HEK293 (cell line): ENCODE results near the gene ZNF430.

Experiments
- CTCF ChIA-PET: fragments of 350-600 bp; formaldehyde crosslinking; extraction: SDS; loops from one replicate; lab custom pipeline; 2021; ENCODE audit warnings: antibody characterized with exemption; lab: Yijun Ruan, JAX
- POLR2A ChIA-PET: fragments of 300-600 bp; formaldehyde crosslinking; extraction: SDS; loops from one replicate; lab custom pipeline; 2020; ENCODE audit warnings: antibody characterized with exemption, inconsistent platforms; lab: Yijun Ruan, JAX
- H3K27ac ChIP-seq: fragments of 200-500 bp; sonication (Bioruptor generic); 2 replicates; pipeline ENCODE4 v1.5.1; 2014; ENCODE audit warnings: low read depth, low read length, control low read depth, inconsistent platforms; ENCODE audit errors: extremely low read depth
- H3K36me3 ChIP-seq, 2 experiments: fragments of 200-500 bp in 1 of 2; sonication (Bioruptor generic) in 1 of 2; 1 replicate in 1 of 2; 2 replicates in 1 of 2; pipeline ENCODE4 v1.5.1; 2014 to 2017; ENCODE audit warnings: inconsistent platforms in 2 of 2, low read length in 2 of 2; ENCODE audit not compliant: control insufficient read depth in 2 of 2, insufficient read depth in 1 of 2
- H3K4me1 ChIP-seq: fragments of 200-500 bp; sonication (Bioruptor generic); 2 replicates; pipeline ENCODE4 v1.5.1; 2014; ENCODE audit warnings: mild to moderate bottlenecking, low read length, inconsistent platforms; ENCODE audit not compliant: control insufficient read depth, insufficient read depth
- H3K4me3 ChIP-seq: 2 replicates; pipeline ENCODE4 v1.5.1; 2011; ENCODE audit warnings: low read depth, mild to moderate bottlenecking, control low read depth, low read length, moderate library complexity
- H3K9me3 ChIP-seq: fragments of 200-500 bp; sonication (Bioruptor generic); 2 replicates; pipeline ENCODE4 v1.5.1; 2014; ENCODE audit warnings: low read depth, low read length, inconsistent platforms; ENCODE audit not compliant: control insufficient read depth, insufficient read depth
- OVOL3 ChIP-seq: fragments of 450-650 bp; formaldehyde crosslinking; IDR thresholded peaks from 2 replicates; pipeline ENCODE4 v1.5.1; 2016; ENCODE audit warnings: missing biosample characterization, missing genetic modification characterization
- SETDB1 ChIP-seq: IDR thresholded peaks from one replicate; pipeline ENCODE4 v1.6.1; 2017; ENCODE audit warnings: mild to moderate bottlenecking, low read length, moderate library complexity, mixed read lengths; ENCODE audit not compliant: insufficient read length
- SP3 ChIP-seq: fragments of 450-650 bp; formaldehyde crosslinking; IDR thresholded peaks from 2 replicates; pipeline ENCODE4 v1.5.1; 2016; ENCODE audit warnings: missing biosample characterization, missing genetic modification characterization
- SP7 ChIP-seq: fragments of 450-650 bp; formaldehyde crosslinking; IDR thresholded peaks from 2 replicates; pipeline ENCODE4 v1.5.1; 2016; ENCODE audit warnings: missing biosample characterization, missing genetic modification characterization
- ZBTB17 ChIP-seq: fragments of 450-650 bp; formaldehyde crosslinking; IDR thresholded peaks from 2 replicates; pipeline ENCODE4 v1.5.1; 2016; ENCODE audit warnings: missing biosample characterization, missing genetic modification characterization
- ZBTB20 ChIP-seq: fragments of 450-650 bp; formaldehyde crosslinking; IDR thresholded peaks from 2 replicates; pipeline ENCODE4 v1.5.1; 2016; ENCODE audit warnings: missing biosample characterization, missing genetic modification characterization
- ZBTB8A ChIP-seq: fragments of 450-650 bp; formaldehyde crosslinking; IDR thresholded peaks from 2 replicates; pipeline ENCODE4 v1.5.1; 2016; ENCODE audit warnings: missing biosample characterization, missing genetic modification characterization
- ZFP37 ChIP-seq: fragments of 450-650 bp; formaldehyde crosslinking; IDR thresholded peaks from 2 replicates; pipeline ENCODE4 v1.5.1; 2016; ENCODE audit warnings: missing biosample characterization, missing genetic modification characterization
- ZNF302 ChIP-seq: fragments of 450-650 bp; formaldehyde crosslinking; IDR thresholded peaks from 2 replicates; pipeline ENCODE4 v1.5.1; 2016; ENCODE audit warnings: missing biosample characterization, missing genetic modification characterization, low read depth
- ZNF341 ChIP-seq: fragments of 450-650 bp; formaldehyde crosslinking; IDR thresholded peaks from 2 replicates; pipeline ENCODE4; 2016; ENCODE audit warnings: low read depth, missing biosample characterization, missing genetic modification characterization
- ZNF561 ChIP-seq: fragments of 450-650 bp; IDR thresholded peaks from 2 replicates; pipeline ENCODE4 v1.5.1; 2018; ENCODE audit warnings: missing biosample characterization, missing genetic modification characterization, borderline replicate concordance
- ZNF677 ChIP-seq: fragments of 450-650 bp; IDR thresholded peaks from 2 replicates; pipeline ENCODE4 v1.5.0; 2018; ENCODE audit warnings: missing biosample characterization, mild to moderate bottlenecking, missing genetic modification characterization, moderate library complexity
- ZNF701 ChIP-seq: fragments of 450-650 bp; formaldehyde crosslinking; IDR thresholded peaks from 2 replicates; pipeline ENCODE4 v1.5.1; 2016; ENCODE audit warnings: missing biosample characterization, missing genetic modification characterization
- ZNF707 ChIP-seq: fragments of 450-650 bp; formaldehyde crosslinking; IDR thresholded peaks from 2 replicates; pipeline ENCODE4 v1.5.1; 2016; ENCODE audit warnings: missing biosample characterization, missing genetic modification characterization
- ZNF747 ChIP-seq: fragments of 450-650 bp; formaldehyde crosslinking; IDR thresholded peaks from 2 replicates; pipeline ENCODE4 v1.5.1; 2016; ENCODE audit warnings: missing biosample characterization, missing genetic modification characterization
- ZNF76 ChIP-seq: fragments of 450-650 bp; formaldehyde crosslinking; IDR thresholded peaks from 2 replicates; pipeline ENCODE4; 2016; ENCODE audit warnings: low read depth, missing biosample characterization, missing genetic modification characterization, borderline replicate concordance
- ZNF768 ChIP-seq: fragments of 450-650 bp; formaldehyde crosslinking; IDR thresholded peaks from 2 replicates; pipeline ENCODE4 v1.5.1; 2018; ENCODE audit warnings: missing biosample characterization, mild to moderate bottlenecking, missing genetic modification characterization
- TF ChIP-seq, protein P1 (sequence below): fragments of 450-650 bp; formaldehyde crosslinking; IDR thresholded peaks from 2 replicates; pipeline ENCODE4 v1.5.1; 2016; ENCODE audit warnings: missing biosample characterization, missing genetic modification characterization
- TF ChIP-seq, protein P2 (sequence below): fragments of 450-650 bp; formaldehyde crosslinking; IDR thresholded peaks from 2 replicates; pipeline ENCODE4 v1.5.1; 2017; ENCODE audit warnings: missing biosample characterization, missing genetic modification characterization
- TF ChIP-seq, protein P3 (sequence below): fragments of 450-650 bp; IDR thresholded peaks from 2 replicates; pipeline ENCODE4 v1.5.1; 2018; ENCODE audit warnings: missing biosample characterization, missing genetic modification characterization
- TF ChIP-seq, protein P4 (sequence below): fragments of 450-650 bp; formaldehyde crosslinking; IDR thresholded peaks from 2 replicates; pipeline ENCODE4 v1.5.1; 2016; ENCODE audit warnings: missing biosample characterization, missing genetic modification characterization

The ZNF430 gene

DNA sequence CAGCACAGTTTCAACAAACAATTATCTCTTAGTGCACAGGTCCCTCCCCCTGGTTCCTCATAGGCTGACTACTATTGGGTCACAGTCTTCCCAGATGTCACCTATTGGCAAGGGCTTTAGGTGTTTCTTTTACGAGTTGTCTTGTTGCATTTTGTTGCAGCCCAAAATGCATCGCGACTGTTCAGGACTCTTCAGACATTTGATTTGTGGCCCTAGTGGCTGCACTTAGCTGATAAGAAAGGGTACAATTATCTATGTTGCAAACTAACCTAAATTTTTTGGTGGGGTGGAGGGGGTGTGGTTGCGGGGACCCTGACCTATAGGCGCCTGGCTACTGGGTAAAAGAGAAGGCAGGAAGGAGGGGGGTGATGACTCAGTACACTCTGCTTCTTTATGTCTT, 32.4 kb downstream of the ZNF430 start (continued):
- TF ChIP-seq, protein P1, sequence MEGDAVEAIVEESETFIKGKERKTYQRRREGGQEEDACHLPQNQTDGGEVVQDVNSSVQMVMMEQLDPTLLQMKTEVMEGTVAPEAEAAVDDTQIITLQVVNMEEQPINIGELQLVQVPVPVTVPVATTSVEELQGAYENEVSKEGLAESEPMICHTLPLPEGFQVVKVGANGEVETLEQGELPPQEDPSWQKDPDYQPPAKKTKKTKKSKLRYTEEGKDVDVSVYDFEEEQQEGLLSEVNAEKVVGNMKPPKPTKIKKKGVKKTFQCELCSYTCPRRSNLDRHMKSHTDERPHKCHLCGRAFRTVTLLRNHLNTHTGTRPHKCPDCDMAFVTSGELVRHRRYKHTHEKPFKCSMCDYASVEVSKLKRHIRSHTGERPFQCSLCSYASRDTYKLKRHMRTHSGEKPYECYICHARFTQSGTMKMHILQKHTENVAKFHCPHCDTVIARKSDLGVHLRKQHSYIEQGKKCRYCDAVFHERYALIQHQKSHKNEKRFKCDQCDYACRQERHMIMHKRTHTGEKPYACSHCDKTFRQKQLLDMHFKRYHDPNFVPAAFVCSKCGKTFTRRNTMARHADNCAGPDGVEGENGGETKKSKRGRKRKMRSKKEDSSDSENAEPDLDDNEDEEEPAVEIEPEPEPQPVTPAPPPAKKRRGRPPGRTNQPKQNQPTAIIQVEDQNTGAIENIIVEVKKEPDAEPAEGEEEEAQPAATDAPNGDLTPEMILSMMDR (tag by site-specific recombination), result no peak
- TF ChIP-seq, protein P2, sequence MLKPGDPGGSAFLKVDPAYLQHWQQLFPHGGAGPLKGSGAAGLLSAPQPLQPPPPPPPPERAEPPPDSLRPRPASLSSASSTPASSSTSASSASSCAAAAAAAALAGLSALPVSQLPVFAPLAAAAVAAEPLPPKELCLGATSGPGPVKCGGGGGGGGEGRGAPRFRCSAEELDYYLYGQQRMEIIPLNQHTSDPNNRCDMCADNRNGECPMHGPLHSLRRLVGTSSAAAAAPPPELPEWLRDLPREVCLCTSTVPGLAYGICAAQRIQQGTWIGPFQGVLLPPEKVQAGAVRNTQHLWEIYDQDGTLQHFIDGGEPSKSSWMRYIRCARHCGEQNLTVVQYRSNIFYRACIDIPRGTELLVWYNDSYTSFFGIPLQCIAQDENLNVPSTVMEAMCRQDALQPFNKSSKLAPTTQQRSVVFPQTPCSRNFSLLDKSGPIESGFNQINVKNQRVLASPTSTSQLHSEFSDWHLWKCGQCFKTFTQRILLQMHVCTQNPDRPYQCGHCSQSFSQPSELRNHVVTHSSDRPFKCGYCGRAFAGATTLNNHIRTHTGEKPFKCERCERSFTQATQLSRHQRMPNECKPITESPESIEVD, result no peak
- no peak for TF ChIP-seq ZNF768

DNA sequence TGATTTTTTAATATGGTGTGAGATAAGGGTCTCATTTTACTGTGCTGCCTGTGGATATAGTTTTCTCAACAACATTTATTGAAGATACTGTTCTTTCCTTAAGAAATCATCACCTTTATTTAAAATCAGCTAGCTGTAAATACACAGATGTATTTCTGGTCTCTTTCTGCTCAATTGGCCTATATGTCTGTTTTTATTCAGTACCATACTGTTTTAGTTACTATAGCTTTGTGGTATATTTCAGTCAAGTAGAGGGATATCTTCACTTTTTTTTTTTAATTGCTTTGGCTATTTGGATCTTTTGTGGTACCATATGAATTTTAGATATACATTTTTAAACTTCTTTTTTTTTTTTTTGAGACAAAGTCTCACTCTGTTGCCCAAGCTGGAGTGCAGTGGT, 44.9 kb downstream of the ZNF430 start:
- ChIA-PET CTCF (no interaction called here), POLR2A (no interaction called here)
- peak; percentile 41 for TF ChIP-seq SETDB1
- TF ChIP-seq ZNF747, result no peak

DNA sequence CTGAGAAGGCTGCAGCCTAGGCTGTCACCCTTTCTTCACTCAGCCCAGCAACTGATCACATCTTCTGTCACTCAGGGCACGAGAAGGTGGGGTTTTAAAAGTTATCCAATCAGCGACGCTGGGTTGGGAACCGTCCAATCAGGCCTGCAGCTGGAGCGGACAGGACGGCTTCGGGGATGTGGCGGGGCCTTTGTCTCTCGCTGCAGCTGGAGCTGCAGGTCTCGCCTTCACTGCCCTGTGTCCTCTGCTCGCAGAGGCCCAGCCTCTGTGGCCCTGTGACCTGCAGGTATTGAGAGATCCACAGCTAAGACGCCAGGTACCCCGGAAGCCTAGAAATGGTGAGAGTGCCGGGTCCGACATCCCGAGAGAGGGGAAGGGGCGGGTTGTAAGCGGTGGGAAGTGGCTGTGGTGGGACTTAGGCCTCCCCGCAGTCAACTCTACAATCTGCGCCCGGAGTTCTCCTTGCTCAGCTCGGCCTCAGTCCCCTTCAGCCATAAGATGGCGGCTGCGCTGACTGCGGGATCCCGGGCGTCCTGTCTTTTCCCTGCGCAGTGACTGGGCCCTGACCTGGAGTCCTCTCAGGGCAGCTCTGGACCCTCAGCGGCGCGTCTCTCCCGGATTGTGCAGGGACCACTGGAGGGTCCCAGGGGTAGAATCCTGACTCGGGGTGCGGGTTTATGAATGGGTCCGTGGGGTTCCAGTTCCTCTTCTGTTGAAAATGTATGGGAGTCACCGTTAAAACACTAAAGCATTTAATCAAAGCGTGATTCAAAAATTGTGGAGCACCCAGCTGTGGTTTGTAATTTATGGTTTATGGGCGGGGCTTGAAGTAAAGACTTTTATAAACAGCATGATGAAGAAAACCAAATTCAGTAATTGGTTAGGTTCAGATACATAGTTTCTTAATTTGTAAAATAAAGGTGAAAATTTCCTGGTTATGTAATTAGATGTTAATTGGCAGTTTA, 61.8 kb downstream of the ZNF430 start, which contains the start of gene ZNF714:
Gene ZNF714 (plus strand): TSS at position 193 of the 965 bp plus-strand sequence. CDS start 16,066 bp downstream, outside the sequence.
- ChIA-PET POLR2A (interaction anchor here (0.5 to 2.8 kb wide), 17 partner anchors 8 to 423 kb away, joined by 3 to 24 read pairs (median 6); partner anchors contain the start of genes ZNF429, ZNF430, ZNF431 and ZNF66), CTCF (no interaction called here)
- Histone ChIP-seq H3K27ac (peak within 1 kb of the TSS; percentile 69), H3K9me3 (no peaks in the 10 kb centered on the region), H3K4me3 (peak within 1 kb of the TSS; percentile 84), H3K4me1 (peaks cover 9% of the 10 kb centered on the region; the same call in 1 of the 2 replicates), H3K36me3 (peaks cover 0 to 36% of the 10 kb centered on the region in 2 experiments)
- TF ChIP-seq ZNF677 (tag by site-specific recombination) (no peak), ZNF707 (tag by site-specific recombination) (no peak), OVOL3 (0 out of 2 replicates have a peak, but pooled peaks have one; percentile 13), ZNF701 (tag by site-specific recombination) (no peak), ZFP37 (0 out of 2 replicates have a peak, but pooled peaks have one; percentile 56), ZNF768 (no peak), ZNF341 (peak; percentile 58; the same call in 1 of the 2 replicates), ZNF302 (no peak), SP3 (peak; percentile 57; the same call in 1 of the 2 replicates), ZBTB8A (tag by site-specific recombination) (peak; percentile 52), SP7 (tag by site-specific recombination) (peak; percentile 37; the same call in 1 of the 2 replicates), ZBTB20 (tag by site-specific recombination) (peak; percentile 54; the same call in 1 of the 2 replicates), ZNF76 (tag by site-specific recombination) (0 out of 2 replicates have a peak, but pooled peaks have one; percentile 34), ZBTB17 (tag by site-specific recombination) (peak; percentile 55), ZNF561 (tag by site-specific recombination) (0 out of 2 replicates have a peak, but pooled peaks have one; percentile 29)
- TF ChIP-seq, protein P3, sequence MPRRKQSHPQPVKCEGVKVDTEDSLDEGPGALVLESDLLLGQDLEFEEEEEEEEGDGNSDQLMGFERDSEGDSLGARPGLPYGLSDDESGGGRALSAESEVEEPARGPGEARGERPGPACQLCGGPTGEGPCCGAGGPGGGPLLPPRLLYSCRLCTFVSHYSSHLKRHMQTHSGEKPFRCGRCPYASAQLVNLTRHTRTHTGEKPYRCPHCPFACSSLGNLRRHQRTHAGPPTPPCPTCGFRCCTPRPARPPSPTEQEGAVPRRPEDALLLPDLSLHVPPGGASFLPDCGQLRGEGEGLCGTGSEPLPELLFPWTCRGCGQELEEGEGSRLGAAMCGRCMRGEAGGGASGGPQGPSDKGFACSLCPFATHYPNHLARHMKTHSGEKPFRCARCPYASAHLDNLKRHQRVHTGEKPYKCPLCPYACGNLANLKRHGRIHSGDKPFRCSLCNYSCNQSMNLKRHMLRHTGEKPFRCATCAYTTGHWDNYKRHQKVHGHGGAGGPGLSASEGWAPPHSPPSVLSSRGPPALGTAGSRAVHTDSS (tag by site-specific recombination), result no peak
- TF ChIP-seq, protein P4, sequence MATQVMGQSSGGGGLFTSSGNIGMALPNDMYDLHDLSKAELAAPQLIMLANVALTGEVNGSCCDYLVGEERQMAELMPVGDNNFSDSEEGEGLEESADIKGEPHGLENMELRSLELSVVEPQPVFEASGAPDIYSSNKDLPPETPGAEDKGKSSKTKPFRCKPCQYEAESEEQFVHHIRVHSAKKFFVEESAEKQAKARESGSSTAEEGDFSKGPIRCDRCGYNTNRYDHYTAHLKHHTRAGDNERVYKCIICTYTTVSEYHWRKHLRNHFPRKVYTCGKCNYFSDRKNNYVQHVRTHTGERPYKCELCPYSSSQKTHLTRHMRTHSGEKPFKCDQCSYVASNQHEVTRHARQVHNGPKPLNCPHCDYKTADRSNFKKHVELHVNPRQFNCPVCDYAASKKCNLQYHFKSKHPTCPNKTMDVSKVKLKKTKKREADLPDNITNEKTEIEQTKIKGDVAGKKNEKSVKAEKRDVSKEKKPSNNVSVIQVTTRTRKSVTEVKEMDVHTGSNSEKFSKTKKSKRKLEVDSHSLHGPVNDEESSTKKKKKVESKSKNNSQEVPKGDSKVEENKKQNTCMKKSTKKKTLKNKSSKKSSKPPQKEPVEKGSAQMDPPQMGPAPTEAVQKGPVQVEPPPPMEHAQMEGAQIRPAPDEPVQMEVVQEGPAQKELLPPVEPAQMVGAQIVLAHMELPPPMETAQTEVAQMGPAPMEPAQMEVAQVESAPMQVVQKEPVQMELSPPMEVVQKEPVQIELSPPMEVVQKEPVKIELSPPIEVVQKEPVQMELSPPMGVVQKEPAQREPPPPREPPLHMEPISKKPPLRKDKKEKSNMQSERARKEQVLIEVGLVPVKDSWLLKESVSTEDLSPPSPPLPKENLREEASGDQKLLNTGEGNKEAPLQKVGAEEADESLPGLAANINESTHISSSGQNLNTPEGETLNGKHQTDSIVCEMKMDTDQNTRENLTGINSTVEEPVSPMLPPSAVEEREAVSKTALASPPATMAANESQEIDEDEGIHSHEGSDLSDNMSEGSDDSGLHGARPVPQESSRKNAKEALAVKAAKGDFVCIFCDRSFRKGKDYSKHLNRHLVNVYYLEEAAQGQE (tag by site-specific recombination), result no peak

More for the DNA sequence above, 44.9 kb downstream of the ZNF430 start:
- no peak overlapping the region for H3K4me3 ChIP-seq
- no peaks in the 10 kb centered on the region for H3K9me3 ChIP-seq
- H3K4me1 ChIP-seq, result no peaks in the 10 kb centered on the region
- no peak overlapping the region for H3K27ac ChIP-seq
- peaks cover 4 to 6% of the 10 kb centered on the region in 2 experiments; a peak in 2 of 3 replicates for H3K36me3 ChIP-seq
